Right forelimb (tissue), 1 donor: Measurements from ENCODE around the gene GLRB.
"Not testable (repeated sequence)": the region's sequence is repeated elsewhere in the genome, so short reads cannot be mapped to it uniquely, and the experiment has no call there.

Experiments used
- DNase-seq: peaks from one replicate; pipeline ENCODE4 v3.0.0-alpha.2; 2018

Gene GLRB

DNA sequence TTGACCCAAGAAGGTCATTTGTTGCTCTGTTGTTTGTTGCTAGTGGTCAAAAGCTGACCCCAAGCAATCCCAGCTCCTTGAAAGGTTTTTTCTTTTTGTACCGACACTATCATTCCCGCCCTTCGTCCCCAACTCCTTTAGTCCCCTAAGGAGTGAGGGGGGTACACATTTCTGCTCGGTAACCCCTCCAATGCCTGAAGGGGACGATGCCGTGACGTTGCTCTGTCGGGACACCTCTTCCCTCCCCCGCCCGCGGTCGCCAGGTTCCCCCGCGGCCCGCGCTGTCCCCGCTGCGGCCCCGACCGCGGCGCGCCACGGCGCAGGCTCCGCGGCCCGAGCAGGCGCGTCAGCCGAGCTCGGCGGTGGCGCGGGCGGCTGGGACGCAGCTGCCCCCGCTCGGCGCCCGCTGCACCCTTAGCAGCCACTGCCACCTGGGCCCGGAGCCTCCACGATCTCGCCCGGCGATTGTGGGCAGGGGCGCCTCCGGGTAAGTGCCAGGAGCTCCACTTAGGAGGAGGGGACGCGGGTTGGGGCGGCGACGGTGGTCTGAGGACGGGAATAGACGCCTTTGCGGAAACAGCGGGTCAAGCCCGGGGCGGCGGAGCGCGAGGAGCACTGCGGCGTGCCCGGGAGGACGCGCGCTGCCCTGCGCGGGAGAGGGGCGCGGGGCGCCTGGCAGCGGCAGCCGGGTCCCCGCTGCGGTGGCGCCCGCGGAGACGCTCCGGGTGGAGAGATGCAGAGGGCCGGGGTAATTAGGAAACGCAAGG is at the start of gene GLRB:
TSS of gene GLRB (plus strand) at position 340 of the 767 bp plus-strand sequence. CDS start 1,875 bp downstream, outside the sequence.
- DNase-seq, result peak; percentile 75

DNA sequence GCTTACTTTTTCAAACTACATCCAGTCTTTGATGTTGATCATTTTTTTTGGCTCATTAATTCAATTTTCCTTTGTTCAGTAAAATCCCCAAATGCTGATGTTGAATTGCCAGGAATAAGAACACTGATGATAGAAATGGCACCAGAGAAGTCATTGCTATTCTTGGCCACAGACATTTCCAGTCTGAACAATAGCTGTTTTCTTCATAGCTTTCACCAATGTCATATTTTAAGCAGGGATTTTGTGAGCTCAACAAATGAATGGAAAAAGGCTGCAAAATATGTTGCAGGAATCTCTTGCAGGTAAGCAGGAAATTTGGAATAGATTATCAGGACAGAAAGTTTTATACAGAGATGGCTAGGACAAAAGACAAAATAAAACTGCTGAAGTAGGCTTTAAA is 40.5 kb upstream of the GLRB start:
- DNase-seq, result no peak

DNA sequence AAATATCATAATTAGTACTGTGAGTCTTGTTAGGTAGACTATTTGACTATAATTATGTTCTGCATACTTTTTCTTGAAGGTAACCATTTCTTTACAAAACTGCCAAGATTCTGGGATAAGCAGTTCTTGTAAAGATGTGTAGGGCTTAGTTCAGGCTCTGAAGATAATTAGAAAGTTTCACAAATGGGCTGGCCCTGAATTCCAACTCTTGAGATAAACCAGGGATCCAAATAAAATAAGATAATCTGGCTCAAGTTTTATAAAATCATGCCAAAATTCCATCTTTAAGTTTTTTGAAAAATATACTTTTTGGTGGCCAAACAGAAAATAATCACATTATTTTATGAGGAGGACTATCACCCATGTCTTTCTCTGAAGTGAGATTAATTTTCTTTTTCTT is 35.5 kb upstream of the GLRB start:
- no peak for DNase-seq

DNA sequence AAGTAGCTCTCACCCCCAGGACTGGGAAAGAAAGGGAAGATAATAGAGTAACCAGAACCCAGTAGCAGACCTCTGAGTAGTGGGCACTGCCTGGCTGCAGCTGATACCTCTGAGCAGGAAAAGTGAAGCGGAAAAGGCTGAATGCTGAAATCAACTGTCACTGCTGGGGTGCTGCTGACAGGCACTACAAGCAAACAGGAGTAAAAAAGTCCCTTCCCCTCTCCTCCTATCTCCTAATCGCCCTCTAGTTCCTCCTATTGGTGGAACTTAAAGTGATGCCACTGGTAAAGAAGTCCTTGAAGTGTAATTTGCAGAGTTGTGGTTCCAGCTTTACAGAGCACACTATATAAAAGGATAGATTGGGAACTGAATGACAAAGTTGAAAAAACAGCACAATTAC is 32.8 kb upstream of the GLRB start:
- no peak for DNase-seq

DNA sequence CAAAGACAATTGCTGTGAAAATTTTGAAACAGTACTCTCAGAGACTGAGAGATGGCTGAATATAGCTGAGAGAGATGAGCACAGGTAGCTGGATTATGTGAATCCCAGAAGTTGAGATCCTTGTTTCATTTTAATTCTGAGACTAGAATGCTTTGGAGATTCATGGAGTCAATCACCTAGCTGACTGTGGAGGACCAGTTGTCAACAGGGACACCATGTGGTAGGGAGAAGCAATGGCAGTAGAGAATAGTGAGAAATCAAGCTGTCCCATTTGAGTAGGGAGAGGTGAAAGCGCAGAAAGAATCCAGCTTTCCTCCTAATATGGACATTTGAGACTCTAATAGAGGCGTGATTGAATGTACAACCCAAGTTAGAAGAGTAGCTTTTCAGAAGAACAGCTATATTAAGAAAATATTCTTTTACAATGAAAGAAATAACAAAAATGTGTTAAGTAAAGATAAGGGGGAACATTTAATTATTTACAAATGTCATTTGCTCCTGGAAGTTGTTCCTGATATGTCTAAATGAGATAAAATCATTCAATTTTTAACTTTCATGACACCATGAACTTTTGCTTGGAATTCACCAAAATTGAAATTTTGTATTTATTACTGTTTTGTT is 30.3 kb upstream of the GLRB start:
- DNase-seq, result no peak

DNA sequence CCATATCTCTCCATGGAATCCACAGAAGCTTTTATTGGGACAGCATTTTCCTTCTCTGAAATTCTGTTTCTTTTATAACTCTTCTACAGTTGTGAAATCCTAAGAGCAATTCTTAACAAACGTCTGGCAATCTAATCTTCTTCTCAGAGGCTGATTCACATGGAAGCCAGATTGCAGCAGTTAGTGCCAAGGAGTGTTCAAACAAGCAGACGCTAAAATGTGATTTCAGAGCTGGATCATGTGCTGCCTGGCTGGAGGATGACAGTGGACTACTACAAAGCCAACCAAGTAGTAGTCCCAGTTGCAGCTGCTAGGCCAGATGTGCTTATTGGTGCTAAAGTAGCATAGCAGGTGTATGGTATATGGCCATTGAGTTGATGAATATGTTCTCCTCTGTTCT is 27.7 kb upstream of the GLRB start:
- peak; percentile 49 for DNase-seq

DNA sequence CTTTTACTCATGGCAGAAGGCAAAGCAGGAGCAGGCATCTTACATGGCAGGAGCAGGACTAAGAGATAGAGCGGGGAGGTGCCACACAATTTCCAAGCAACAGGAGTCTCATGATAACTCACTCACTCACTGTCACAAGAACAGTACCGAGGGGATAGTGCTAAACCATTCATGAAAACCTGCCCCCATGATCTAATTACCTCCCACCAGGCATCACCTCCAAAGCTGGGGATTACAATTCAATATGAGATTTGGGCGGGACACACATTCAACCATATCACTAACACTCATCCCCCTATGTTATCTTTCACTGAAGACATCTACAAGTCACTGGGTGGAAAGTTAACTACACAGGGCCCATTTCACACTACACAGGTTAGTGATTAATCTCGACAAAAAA is 25.4 kb upstream of the GLRB start:
- no peak for DNase-seq

DNA sequence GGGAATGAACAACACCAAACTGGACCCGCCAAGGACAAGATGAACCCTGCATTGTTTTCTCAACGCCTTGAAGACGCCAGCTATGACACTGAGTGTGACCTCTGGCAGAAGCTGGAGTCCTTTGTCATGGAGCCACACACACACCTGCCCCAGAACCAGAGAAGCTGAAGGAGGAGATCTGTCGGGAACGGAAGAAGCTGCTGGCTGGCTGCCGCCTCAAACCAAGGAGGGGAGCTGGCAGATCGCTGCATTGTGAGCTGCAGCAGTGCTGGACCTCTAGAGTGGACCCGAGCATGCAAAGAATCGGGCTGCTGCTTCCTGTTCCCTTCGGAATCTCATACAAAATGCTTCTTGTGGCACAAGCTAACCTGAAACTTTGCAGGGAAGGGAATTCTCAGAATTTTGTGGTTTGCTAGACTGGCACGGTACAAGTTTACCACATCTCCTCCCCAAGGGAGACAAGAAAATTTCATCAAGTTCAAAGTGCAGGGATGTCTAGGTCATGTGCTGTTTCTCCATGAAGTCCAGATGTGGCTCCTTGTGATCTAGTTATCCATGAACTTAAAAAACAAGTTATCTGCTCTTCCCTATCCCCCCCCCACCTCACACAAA is 23.4 kb upstream of the GLRB start:
- DNase-seq, result no peak

DNA sequence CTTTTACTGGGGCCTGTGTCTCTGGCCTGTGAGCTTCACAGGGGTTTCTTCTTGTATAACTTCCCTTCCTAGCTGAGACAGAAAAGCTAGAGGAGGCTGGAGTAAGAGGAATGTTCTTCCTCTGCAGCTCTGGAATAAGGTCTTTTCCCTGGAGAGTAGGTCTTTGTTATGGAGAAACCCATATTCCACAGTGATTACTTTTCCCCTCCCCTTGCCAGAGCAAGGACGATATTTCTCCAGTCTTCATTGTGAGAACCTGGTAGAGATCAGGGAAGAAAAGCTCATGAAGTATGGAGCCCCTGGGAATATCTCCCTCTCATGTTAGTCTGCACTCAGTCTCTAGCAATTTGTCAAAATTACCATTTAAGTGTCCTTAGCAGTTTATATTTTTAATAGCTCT is 18.7 kb upstream of the GLRB start:
- DNase-seq, result no peak

DNA sequence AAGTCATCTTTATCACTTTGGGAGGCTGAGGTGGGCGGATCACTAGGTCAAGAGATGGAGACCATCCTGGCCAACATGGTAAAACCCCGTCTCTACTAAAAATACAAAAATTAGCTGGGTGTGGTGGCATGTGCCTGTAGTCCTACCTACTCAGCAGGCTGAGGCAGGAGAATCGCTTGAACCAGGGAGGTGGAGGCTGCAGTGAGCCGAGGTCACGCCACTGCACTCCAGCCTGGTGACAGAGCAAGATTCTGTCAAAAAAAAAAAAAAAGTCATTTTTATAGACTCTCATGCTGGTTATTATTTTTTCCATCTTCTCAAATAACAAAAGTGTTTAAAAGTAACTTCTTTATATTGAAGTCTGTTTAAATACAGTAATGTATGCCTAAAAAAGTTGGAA is 17.1 kb upstream of the GLRB start:
- not testable (repeated sequence) for DNase-seq

DNA sequence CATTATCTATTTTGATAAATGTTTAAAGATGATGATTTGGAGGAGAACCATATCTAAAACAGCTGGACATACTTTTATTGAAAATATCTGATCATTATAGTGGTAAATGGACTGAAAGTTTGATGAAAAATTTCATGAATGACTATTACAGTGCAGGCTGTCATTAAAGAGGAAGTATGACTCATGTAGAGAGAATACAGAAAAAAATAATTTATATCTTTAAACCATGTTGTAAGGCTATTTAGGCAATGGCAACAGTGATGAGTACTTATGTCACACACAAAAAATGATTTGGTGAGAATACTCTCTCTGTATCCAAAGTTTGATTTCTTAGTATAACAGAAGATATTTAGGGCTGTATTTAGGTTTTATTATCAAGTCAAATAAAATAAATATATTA is 3.9 kb upstream of the GLRB start:
- DNase-seq, result no peak

DNA sequence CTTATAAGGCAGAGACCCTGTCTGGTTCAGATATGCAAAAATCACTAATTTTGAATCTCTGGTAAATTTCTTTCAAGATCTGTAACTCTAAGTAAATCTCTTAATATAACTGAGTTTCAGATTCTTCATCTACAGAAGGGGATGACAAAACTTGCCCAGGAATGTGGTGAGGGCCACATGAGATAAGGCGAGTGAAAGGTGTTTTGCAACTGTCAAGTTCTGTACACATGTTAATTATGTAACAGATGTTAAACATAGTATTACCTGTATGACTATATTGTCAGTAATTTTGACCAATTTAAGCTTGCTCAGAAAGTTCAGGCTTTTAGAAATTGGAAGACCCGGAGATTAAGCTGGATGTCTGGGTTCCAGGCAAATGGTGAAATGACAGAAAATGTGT is 549 bp upstream of the GLRB start:
- DNase-seq, result no peak

DNA sequence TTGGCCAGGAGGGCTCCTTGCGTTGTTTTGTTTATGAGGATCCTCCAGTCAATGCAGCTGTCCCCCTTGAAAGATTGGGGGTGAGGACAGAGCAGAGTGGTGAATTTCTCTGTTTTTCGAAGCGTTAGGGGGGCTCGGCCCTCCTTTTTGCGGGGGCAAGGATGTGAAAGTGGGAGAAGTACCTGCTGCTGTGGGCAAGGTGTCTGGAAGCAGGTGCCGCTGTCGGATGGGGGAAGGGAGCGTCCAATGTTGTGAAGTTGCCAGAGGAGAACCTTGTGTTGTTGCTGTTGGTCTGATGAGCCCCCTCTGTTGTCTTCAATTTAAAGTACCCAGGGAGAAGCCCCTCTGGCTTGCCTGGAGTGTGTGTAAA is 613 bp downstream of the GLRB start:
- no peak for DNase-seq

DNA sequence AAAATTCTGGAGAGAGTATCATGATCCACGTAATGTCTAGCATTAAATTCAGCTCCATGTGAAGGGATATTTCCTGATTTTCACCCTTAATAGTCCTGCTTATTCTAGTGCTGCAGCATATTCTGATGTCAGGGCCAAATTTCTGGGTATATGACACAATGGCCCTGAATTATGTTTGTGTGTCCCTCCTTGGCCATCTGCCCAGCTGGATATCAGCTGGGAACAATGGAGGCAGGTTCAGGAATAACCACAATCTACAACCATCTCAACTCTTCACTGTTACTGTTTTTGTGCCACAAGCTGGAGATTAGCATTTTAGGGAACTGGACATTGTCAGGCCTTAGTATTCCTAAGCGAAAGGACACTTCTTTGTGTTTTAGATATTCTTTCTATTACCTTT is 3.5 kb downstream of the GLRB start:
- no peak for DNase-seq

DNA sequence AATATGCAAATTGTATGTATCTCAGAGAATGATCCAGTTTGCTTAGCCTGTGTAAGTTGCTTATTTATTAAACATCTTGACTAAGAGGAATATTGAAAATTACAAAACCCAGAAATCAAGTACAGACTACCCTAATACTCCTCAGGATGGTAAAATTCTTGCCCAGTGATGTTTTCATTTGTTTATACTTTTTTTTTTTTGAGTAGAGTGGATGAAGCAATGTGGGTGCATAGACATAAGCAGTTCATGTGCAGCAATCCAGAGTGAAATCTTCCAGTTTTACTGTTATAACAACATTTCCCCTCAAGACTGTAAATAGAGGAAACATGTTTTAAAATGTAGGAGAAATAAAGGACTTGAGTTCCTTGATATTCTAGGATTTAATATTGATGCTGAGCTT is 4.7 kb downstream of the GLRB start:
- DNase-seq, result no peak

DNA sequence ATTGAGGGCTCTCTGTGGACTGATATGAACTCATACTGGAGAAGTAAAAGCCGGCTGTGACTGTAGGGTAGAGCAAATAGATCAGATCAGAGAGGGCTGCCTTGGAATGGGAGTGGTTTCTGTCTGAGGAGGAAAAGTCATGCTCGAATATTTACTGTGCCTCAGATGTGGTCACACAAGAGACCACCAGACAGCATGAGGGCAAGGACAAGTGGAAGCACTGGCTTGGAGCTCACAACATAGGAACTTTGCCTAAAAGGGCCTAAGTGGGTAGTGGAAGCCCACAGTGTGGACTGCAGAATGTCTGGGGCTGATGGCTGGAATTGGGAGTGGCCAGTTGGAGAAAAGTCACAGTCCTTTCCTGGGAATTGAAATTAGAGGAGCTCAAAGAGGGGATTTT is 19.8 kb downstream of the GLRB start:
- DNase-seq, result no peak

DNA sequence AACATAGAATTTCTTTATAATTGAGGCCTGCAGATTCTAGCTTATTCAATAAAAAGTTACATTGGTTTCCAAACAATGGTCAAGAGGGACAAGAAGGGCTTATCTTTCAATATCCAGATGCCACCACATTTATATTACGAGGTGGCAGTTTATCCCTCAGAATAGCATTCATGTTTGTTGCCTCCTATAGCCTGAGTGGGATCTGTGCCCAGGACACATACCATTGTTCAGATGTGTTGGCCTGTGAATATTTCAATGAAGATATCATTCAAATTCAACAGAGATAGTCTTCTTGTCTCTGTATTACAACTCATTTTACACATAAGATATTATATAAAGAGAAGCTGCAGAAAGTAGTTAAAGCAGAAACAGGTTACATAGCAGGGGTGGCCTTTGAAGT is 20.5 kb downstream of the GLRB start:
- no peak for DNase-seq

DNA sequence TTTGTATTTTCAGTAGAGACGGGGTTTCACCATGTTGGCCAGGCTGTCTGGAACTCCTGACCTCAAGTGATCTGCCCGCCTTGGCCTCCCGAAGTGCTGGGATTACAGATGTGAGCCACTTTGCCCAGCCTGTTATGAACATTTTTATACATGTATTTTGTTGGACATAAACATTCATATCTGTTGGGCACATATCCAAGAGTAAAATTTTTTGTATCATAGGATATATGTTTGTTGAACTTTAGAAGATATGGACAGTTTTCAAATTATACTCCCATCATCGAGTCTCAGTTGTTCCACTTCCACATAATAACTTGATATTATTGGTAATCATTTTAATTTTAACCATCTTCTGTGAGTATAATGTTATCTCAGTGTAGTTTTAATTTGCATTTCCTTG is 23.6 kb downstream of the GLRB start:
- DNase-seq, result no peak

DNA sequence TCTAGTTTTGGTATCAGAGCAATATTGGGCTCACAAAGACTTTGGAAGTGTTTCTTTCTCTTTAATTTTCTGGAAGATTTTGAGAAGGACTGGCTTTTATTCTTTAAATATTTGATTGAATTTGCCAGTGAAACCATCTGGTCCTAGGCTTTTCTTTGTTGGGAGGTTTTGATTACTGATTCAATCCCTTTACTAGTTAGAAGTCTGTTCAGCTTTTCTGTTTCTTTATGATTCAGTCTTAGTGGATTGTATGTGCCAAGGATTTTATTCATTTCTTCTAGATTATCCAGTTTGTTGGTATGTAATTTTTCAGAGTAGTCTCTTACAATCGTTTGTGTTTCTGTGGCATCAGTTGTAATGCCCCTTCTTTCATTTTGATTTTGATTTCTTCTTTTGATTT is 28.6 kb downstream of the GLRB start:
- no peak for DNase-seq

DNA sequence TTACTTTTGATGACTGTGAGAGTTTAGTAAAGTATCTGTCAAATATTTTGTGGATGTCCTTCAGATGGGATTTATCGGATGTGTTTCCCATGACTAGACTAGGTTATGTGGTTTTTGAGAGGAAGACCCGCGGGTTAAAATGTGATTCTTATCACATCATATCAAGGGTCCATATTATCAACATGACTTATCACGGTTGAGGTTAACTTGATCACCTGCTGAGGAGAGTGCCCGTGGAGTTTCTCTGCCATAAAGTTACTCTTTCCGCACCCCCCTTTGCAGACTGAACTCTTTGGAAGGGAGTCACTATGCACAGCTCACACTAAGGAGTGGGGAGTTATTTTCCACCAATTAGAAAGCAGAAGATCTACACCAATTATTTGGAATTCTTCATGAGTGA is 38.7 kb downstream of the GLRB start:
- DNase-seq, result no peak

DNA sequence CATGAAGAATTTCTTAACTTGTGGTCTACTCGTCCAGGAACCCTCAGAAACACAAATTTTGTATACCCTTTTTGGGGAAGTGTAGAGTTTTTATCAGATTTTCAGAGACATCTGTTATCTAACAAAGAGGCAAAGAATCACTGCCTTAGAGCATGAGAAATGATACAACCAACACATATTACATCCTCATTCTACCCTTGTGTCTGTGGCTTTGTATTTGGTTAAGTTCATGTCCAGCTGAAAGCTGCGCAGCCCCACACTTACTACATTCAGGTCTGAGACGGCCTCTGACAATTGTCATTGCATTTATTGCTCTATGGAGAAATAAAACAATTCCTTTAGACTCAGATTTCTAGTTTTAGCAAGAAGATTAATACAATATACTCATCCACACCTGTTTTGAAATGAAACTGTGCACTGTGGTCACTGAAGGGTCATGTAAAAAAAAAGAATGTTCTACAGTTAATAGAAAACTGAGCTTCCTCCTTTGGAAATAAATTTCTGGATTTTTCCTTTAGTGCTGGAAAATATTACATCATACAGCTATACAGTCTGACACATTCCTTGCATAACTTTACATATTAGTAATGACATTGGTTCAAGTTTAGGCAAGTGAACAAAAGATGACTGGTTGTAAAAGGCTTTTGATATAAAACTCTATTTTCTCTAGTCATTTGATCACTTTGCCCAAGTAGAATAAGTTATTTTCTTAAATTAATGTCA is 39.8 kb downstream of the GLRB start:
- DNase-seq, result no peak

DNA sequence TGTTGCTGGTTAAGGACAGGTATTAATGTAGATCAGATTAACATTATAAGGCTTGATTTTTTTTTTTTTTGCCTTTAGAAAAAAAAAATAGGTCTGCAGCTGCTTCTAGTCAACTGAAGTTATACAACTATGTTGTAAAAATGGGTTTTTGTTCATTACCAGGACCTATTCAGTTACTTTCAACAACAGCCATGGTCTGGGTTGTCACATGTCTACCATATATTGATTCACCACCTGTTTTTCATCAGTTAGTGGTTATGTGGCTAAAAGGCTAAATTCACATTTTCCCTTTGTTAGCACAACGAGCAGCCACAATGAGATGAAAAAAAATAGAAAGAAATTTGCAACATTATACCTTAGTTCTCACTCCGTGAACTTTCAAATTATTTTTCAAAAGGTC is 45.5 kb downstream of the GLRB start:
- DNase-seq, result no peak

DNA sequence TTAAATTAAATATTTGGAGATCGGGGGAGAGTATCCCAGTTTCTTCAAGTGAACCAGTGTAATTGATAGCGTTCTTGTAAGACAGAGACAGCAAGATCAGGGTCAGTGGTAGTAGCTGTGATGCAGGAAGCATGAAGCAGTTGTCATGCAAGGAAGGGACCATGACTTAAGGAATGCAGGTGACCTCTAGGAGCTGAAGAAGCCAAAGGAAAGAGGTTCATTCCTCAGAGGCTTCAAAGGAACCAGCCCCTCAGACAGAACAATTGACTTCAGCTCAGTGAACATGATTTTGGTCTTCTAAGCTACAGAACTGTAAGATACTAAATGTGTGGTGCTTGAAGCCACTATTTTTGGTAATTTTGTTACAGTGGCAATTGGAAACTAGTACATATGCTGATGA is 51.6 kb downstream of the GLRB start:
- no peak for DNase-seq

DNA sequence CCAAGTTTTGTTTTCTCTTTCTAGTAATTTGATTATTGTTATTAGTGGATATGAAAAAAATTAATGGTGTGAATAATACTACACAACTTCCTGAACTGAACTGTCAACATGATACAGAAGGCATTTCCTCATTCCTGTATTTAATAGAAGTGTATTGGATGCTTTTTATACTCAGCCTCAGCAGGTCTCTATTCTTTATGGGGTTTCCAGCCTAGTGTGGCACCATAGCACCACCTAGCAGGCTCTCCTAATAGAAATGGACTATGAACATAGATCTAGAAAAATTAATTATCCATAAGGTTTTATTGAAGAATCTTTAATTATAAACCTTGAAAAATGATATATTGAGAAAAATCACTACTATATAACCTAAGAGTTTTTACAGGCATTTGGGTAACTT is 52.4 kb downstream of the GLRB start:
- DNase-seq, result no peak
